ENCODE results near the gene APP.

DNA sequence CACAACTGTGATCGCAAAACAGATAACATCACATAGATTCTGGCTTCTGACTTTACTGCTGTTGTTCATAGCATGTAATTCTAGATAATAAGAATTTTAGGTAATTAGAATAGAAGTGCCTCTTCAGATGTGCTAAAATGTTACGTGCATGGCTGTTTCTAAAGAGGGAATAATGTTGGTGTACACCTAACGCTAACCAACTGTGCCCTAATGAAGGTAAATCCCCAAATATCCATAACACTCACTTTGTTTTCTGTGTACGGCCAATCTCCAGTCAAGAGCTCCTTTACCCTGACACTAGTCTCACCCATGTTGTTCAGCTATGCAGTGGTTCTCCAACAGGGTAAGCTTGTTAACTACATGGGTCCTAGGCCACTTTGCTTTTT, 44.4 kb downstream of the APP start:
- no peak for TF ChIP-seq CTCF (IDR thresholded peaks at IDR 0.05)
- TF ChIP-seq ZFX (IDR thresholded peaks at IDR 0.05; ENCODE audit: borderline replicate concordance) = no peak

Data from 22Rv1 (cell line).